ENCODE measurements around the gene EXOC6B. TPM values are rescaled to one million over a fixed set of nuclear protein-coding genes. Genes with fewer than 3 reads are reported as not detected.

Gene EXOC6B
- total RNA-seq, 1 experiment from 2014 or later = 40.1 TPM

- Histone ChIP-seq H2BK120ac (ENCODE audit: low read depth, low read length, poor library complexity, severe bottlenecking) (no peak overlapping the region), H3K9ac (ENCODE audit: extremely low read depth, insufficient read length, low read length) (no peak overlapping the region), H2BK15ac (ENCODE audit: low read depth, low read length) (no peak overlapping the region), H3K56ac (ENCODE audit: insufficient read length, low read depth, low read length) (no peak overlapping the region), H3K23me2 (ENCODE audit: insufficient read length, low read depth, low read length, poor library complexity, severe bottlenecking) (no peaks in the 10 kb centered on the region), H2BK20ac (ENCODE audit: low read depth, low read length, poor library complexity, severe bottlenecking) (no peak overlapping the region), H3K4me2 (ENCODE audit: insufficient read depth, insufficient read length, low read length) (no peak overlapping the region), H3K23ac (ENCODE audit: insufficient read length, low read depth, low read length) (no peak overlapping the region), H4K91ac (ENCODE audit: insufficient read length, low read depth, low read length) (no peak overlapping the region), H3K79me2 (ENCODE audit: insufficient read depth, low read length) (no peaks in the 10 kb centered on the region), H4K8ac (replicated peaks; ENCODE audit: insufficient read length, low read depth, low read length) (no peak overlapping the region), H3K27ac (ENCODE audit: insufficient read length, low read depth, low read length) (no peak overlapping the region), H3K4me1 (ENCODE audit: insufficient read depth, low read length) (peaks cover 3% of the 10 kb centered on the region), H4K5ac (ENCODE audit: insufficient read length, low read depth, low read length) (no peak overlapping the region), H2BK5ac (ENCODE audit: insufficient read length, low read length) (no peak overlapping the region), H3K14ac (ENCODE audit: insufficient read depth, low read length) (no peak overlapping the region), H2AFZ (ENCODE audit: low read length) (no peak overlapping the region), H3K9me3 (ENCODE audit: control insufficient read depth, low read depth, low read length) (no peaks in the 10 kb centered on the region), H2AK5ac (ENCODE audit: insufficient read length, low read length) (no peak overlapping the region), H2BK12ac (ENCODE audit: insufficient read length, low read depth, low read length) (no peak overlapping the region), H3K27me3 (ENCODE audit: insufficient read depth, low read length) (no peaks in the 10 kb centered on the region), H3K4ac (ENCODE audit: low read depth, low read length) (no peak overlapping the region), H3T11ph (ENCODE audit: low read length) (no peak overlapping the region), H3K18ac (ENCODE audit: insufficient read length, low read depth, low read length) (no peak overlapping the region), H3K79me1 (ENCODE audit: insufficient read depth, low read depth, low read length, poor library complexity, severe bottlenecking) (no peaks in the 10 kb centered on the region), H4K20me1 (ENCODE audit: control insufficient read depth, insufficient read depth, insufficient read length) (no peaks in the 10 kb centered on the region)
- TF ChIP-seq CTCF (conservative IDR thresholded peaks at IDR 0.05) = no peak
- Mint-ChIP-seq H3K4me1 (peaks cover 14 to 18% of the 10 kb centered on the region in 2 experiments), H3K36me3 (ENCODE audit: insufficient read depth in 1 of 3, low read depth in 3 of 3) (peaks cover 7 to 10% (median 8%) of the 10 kb centered on the region in 3 experiments; a peak in 5 of 7 replicates), H3K9me3 (peaks cover 9 to 12% of the 10 kb centered on the region in 2 experiments; a peak in 2 of 5 replicates), H3K4me3 (no peak overlapping the region), H3K27ac (no peak overlapping the region), H3K27me3 (ENCODE audit: low read depth) (no peaks in the 10 kb centered on the region)
- no CpG with 5 or more reads among the region's 1 CpG for WGBS (ENCODE audit: extremely low coverage, insufficient read length, low lambda C conversion rate)
- no peak for DNase-seq
Observed at GRCh38 chr2:72378753-72379348, 447.0 kb downstream of the EXOC6B start.
